ENCODE results near the gene REPIN1. TPM values are rescaled to one million over a fixed set of nuclear protein-coding genes. Genes with fewer than 3 reads are reported as not detected.
A peak's percentile ranks its signal among the peaks of the same experiment; 100 is the strongest.

REPIN1 gene
- total RNA-seq, 1 experiment from 2014 or later = 174 TPM

- no TSS peak for BruUV-seq (replicated peaks)
- H3K4me1 ChIP-seq (replicated peaks; ENCODE audit: insufficient read depth) = peaks cover 45% of the 10 kb centered on the region
- H3K27ac ChIP-seq = peak overlapping the region; percentile 83; the same call in 1 of the 2 replicates
- TF ChIP-seq EZH2 (IDR thresholded peaks at IDR 0.05; ENCODE audit: low read depth) = no peak
- TF ChIP-seq CTCF (conservative IDR thresholded peaks at IDR 0.05) = no peak
- peaks cover 41% of the 10 kb centered on the region for H3K36me3 ChIP-seq (ENCODE audit: low read depth)
- POLR2A ChIA-PET (ENCODE audit: unreplicated experiment) = no interaction called here
- no peaks in the 10 kb centered on the region for H3K9me2 ChIP-seq (ENCODE audit: insufficient read depth)
- H4K20me1 ChIP-seq (ENCODE audit: insufficient read depth) = no peaks in the 10 kb centered on the region
- peaks cover 78% of the 10 kb centered on the region for H3K79me2 ChIP-seq (ENCODE audit: low read depth)
- CTCF ChIA-PET = no interaction called here
- H3K4me3 ChIP-seq = peak overlapping the region; percentile 98; the same call in 1 of the 2 replicates
- intact Hi-C loops (cut with micrococcal nuclease; ENCODE audit: unreplicated experiment) = no loop called here
- no peaks in the 10 kb centered on the region for H3K9me3 ChIP-seq (ENCODE audit: insufficient read depth, low read depth)
- peak overlapping the region; percentile 92 for H3K4me2 ChIP-seq
- no peak for DNase-seq
- peaks cover 34% of the 10 kb centered on the region for H3F3A ChIP-seq (ENCODE audit: insufficient read depth, low read depth)
- H3K27me3 ChIP-seq (ENCODE audit: insufficient read depth, low read depth) = no peaks in the 10 kb centered on the region
- no peak overlapping the region for H2AFZ ChIP-seq
These were observed 43.5 kb upstream of the REPIN1 start for GRCh38 chr7:150325110-150325611.

- TF ChIP-seq EZH2 (IDR thresholded peaks at IDR 0.05; ENCODE audit: low read depth) (no peak), CTCF (conservative IDR thresholded peaks at IDR 0.05) (no peak)
- H3K36me3 ChIP-seq (ENCODE audit: low read depth) = peaks cover 40% of the 10 kb centered on the region
- H3K4me2 ChIP-seq = peak overlapping the region; percentile 92
- ChIA-PET POLR2A (ENCODE audit: unreplicated experiment) (no interaction called here), CTCF (interaction anchor here (0.6 kb wide), 1 partner anchor 699 kb away, joined by 18 read pairs; the partner anchor contains the start of gene ATG9B)
- no peaks in the 10 kb centered on the region for H3K9me2 ChIP-seq (ENCODE audit: insufficient read depth)
- intact Hi-C loops (cut with micrococcal nuclease; ENCODE audit: unreplicated experiment) = no loop called here
- H3K27ac ChIP-seq = no peak overlapping the region
- no peaks in the 10 kb centered on the region for H4K20me1 ChIP-seq (ENCODE audit: insufficient read depth)
- no peaks in the 10 kb centered on the region for H3K9me3 ChIP-seq (ENCODE audit: insufficient read depth, low read depth)
- H3K4me1 ChIP-seq (replicated peaks; ENCODE audit: insufficient read depth) = peaks cover 37% of the 10 kb centered on the region
- BruUV-seq (replicated peaks) = no TSS peak
- peaks cover 27% of the 10 kb centered on the region for H3F3A ChIP-seq (ENCODE audit: insufficient read depth, low read depth)
- no peak overlapping the region for H3K4me3 ChIP-seq
- no peaks in the 10 kb centered on the region for H3K27me3 ChIP-seq (ENCODE audit: insufficient read depth, low read depth)
- H3K79me2 ChIP-seq (ENCODE audit: low read depth) = peaks cover 72% of the 10 kb centered on the region
- H2AFZ ChIP-seq = no peak overlapping the region
- no peak for DNase-seq
These were observed 42.7 kb upstream of the REPIN1 start for GRCh38 chr7:150325901-150326300.

- no TSS peak for BruUV-seq (replicated peaks)
- POLR2A ChIA-PET (ENCODE audit: unreplicated experiment) = no interaction called here
- no peak overlapping the region for H3K27ac ChIP-seq
- H3K9me3 ChIP-seq (ENCODE audit: insufficient read depth, low read depth) = no peaks in the 10 kb centered on the region
- peaks cover 64% of the 10 kb centered on the region for H3K79me2 ChIP-seq (ENCODE audit: low read depth)
- H3K27me3 ChIP-seq (ENCODE audit: insufficient read depth, low read depth) = no peaks in the 10 kb centered on the region
- no peak overlapping the region for H2AFZ ChIP-seq
- TF ChIP-seq CTCF (conservative IDR thresholded peaks at IDR 0.05) (no peak), EZH2 (IDR thresholded peaks at IDR 0.05; ENCODE audit: low read depth) (no peak)
- DNase-seq = no peak
- peaks cover 40% of the 10 kb centered on the region for H3K36me3 ChIP-seq (ENCODE audit: low read depth)
- CTCF ChIA-PET = no interaction called here
- H3K4me2 ChIP-seq = no peak overlapping the region
- no peak overlapping the region for H3K4me3 ChIP-seq
- H3K9me2 ChIP-seq (ENCODE audit: insufficient read depth) = no peaks in the 10 kb centered on the region
- peaks cover 18% of the 10 kb centered on the region for H3F3A ChIP-seq (ENCODE audit: insufficient read depth, low read depth)
- intact Hi-C loops (cut with micrococcal nuclease; ENCODE audit: unreplicated experiment) = no loop called here
- peaks cover 29% of the 10 kb centered on the region for H3K4me1 ChIP-seq (replicated peaks; ENCODE audit: insufficient read depth)
- no peaks in the 10 kb centered on the region for H4K20me1 ChIP-seq (ENCODE audit: insufficient read depth)
These were observed 41.9 kb upstream of the REPIN1 start for GRCh38 chr7:150326657-150327268.

Data from PC-9 (cell line).